Measurements from ENCODE around the gene MAPKAP1.

The MAPKAP1 gene

GRCh38 chr9:125426926-125427325 is 280.1 kb downstream of the MAPKAP1 start:
- no peak for DNase-seq

- DNase-seq = no peak
Observed at GRCh38 chr9:125425901-125426515, 281.0 kb downstream of the MAPKAP1 start.

- DNase-seq = no peak
Observed at GRCh38 chr9:125425170-125425897, 281.7 kb downstream of the MAPKAP1 start.

- DNase-seq = no peak
Observed at GRCh38 chr9:125423964-125424363, 283.0 kb downstream of the MAPKAP1 start.

GRCh38 chr9:125422853-125423252 is 284.2 kb downstream of the MAPKAP1 start:
- no peak for DNase-seq

- no peak for DNase-seq
Observed at GRCh38 chr9:125421591-125422181, 285.3 kb downstream of the MAPKAP1 start.

GRCh38 chr9:125421166-125421565 is 285.8 kb downstream of the MAPKAP1 start:
- no peak for DNase-seq

- DNase-seq = no peak
Observed at GRCh38 chr9:125418404-125418803, 288.6 kb downstream of the MAPKAP1 start.

GRCh38 chr9:125416517-125416916 is 290.5 kb downstream of the MAPKAP1 start:
- DNase-seq = no peak

- DNase-seq = no peak
Observed at GRCh38 chr9:125415583-125416460, 291.2 kb downstream of the MAPKAP1 start.

GRCh38 chr9:125413579-125413978 is 293.4 kb downstream of the MAPKAP1 start:
- no peak for DNase-seq

- DNase-seq = no peak
Observed at GRCh38 chr9:125412166-125412565, 294.8 kb downstream of the MAPKAP1 start.

- no peak for DNase-seq
Observed at GRCh38 chr9:125411171-125411756, 295.7 kb downstream of the MAPKAP1 start.

GRCh38 chr9:125410522-125410894 is 296.5 kb downstream of the MAPKAP1 start:
- no peak for DNase-seq

- DNase-seq = peak; percentile 61
Observed at GRCh38 chr9:125409637-125410521, 297.1 kb downstream of the MAPKAP1 start.

GRCh38 chr9:125409217-125409636 is 297.8 kb downstream of the MAPKAP1 start:
- DNase-seq = no peak

- peak; percentile 87 for DNase-seq
Observed at GRCh38 chr9:125407974-125408900, 298.8 kb downstream of the MAPKAP1 start.

- no peak for DNase-seq
Observed at GRCh38 chr9:125407432-125407973, 299.5 kb downstream of the MAPKAP1 start.

- no peak for DNase-seq
Observed at GRCh38 chr9:125406810-125407087, 300.3 kb downstream of the MAPKAP1 start.

Data from suppressor macrophage treated with lipopolysaccharide for 4 hours (primary cell).